ENCODE measurements around the gene SETBP1.

SETBP1 gene

GRCh38 chr18:44998360-44998759 is 317.7 kb downstream of the SETBP1 start:
- DNase-seq: no peak

GRCh38 chr18:45004546-45005080 is 323.9 kb downstream of the SETBP1 start:
- DNase-seq: no peak

DNA sequence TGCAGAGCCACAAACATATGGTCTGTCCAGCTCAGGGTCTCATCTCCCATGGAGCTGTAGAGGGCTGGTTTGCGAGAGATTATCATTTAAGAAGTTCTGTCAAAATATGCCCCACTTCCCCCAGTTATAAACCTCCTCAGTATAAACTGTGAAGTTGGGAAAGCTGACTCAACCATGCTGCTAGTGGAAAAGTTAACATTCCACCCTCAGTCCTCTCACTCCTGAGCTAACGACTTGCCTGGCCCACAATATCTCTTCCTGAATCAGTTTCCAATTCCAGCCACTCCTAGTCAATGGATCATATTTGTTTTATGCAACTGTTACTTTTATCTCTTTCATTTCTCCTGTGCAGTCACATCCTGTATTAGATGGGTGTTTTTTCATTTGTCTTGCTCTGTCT is 326.2 kb downstream of the SETBP1 start:
- no peak for DNase-seq

DNA sequence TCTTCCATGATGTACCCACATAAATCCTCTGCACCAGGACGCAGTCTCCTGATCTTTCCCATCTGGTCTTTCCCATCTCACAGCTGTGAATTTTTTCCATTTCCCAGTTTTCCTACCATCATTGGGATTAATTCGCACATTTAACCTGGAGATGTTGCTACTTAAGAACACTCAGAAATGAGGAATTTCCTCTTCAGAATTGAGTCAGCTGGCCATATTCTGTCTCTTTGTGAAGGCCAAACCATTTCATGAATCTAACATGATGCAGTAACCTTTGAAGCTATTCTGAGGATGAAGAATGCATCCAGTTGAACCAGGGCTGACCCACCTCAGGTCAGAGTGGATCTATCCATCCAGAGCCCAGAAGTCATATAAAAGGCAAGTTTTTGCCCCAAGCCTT is 326.8 kb downstream of the SETBP1 start:
- DNase-seq: no peak

- DNase-seq: no peak
Observed at GRCh38 chr18:45008694-45009413, 328.2 kb downstream of the SETBP1 start.

DNA sequence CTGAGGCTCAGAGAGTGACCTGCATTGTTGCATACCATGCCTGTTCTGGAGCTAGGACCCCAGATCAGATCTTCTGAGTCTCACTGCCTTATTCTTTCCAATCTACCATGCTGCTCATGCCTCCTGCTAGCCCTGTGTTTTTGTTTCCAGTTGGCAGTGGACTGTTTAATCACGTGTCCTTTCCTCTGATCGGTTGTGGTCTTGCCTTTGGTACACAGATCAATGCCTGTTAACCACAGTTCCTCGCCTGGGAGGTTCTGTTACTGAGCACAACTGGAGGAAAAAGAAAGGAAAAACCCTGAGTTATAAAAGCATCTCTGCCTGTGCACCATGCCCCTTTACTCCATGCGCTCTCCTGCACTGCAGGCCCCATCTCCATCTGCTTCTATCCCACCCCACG is 329.1 kb downstream of the SETBP1 start:
- DNase-seq: no peak

DNA sequence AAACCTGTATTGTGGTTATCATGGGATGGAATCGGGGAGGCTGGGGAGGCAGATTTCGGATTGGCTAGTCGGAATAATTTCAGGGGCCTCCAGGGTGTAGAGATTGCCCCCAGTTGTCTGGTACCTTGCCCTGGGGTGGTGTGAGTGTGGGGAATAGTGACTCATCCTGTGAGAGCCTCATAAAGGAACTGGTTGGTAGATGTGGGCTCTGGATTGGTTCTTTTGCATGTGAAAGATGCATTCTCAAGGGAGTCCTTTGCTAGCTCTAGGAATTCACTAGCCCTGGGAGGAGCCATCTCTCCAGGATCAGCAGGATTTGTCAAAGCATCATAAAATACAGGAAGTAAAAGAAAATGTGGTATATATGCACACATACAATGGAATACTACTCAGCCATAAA is 331.6 kb downstream of the SETBP1 start:
- no peak for DNase-seq

GRCh38 chr18:45014047-45014501 is 333.4 kb downstream of the SETBP1 start:
- no peak for DNase-seq

DNA sequence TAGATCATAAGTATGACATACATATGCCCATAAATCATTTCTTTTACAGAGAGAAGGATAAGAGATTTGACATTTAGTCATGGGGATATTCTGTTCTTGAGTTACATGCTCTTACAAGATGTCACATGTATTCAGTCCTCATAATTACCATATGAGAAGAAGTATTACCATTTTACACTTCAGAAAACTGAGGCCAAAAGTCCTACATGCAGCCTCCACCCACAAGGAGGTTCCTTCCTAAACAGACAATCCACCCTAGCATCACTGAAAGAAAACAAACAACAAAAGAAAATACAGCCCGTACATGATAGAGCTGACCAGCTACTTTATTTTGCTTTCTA is 335.1 kb downstream of the SETBP1 start:
- DNase-seq: no peak

GRCh38 chr18:45019469-45019868 is 338.8 kb downstream of the SETBP1 start:
- no peak for DNase-seq

GRCh38 chr18:45023519-45023918 is 342.8 kb downstream of the SETBP1 start:
- no peak for DNase-seq

GRCh38 chr18:45024357-45025088 is 343.8 kb downstream of the SETBP1 start:
- DNase-seq: no peak

- DNase-seq: no peak
Observed at GRCh38 chr18:45025089-45025450, 344.4 kb downstream of the SETBP1 start.

DNA sequence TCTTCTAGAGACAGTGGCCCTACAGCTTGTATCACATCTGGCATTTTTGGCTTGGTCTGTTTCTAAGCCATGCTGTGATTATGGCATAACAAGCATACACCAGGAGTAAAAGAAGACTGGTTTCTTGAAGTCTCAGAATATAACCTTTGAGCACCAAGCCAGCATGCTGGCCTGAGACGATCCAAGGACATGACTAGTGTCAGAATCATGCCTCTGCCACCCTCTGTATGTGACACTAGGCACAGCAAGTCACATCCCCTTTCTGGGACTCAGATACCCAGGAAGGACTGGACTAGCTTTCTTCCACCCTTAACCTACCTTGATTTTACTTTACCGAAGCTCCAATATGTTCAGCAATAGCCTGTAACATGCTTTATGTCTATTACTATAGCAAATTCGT is 345.5 kb downstream of the SETBP1 start:
- no peak for DNase-seq

- DNase-seq: no peak
Observed at GRCh38 chr18:45034179-45034578, 353.5 kb downstream of the SETBP1 start.

DNA sequence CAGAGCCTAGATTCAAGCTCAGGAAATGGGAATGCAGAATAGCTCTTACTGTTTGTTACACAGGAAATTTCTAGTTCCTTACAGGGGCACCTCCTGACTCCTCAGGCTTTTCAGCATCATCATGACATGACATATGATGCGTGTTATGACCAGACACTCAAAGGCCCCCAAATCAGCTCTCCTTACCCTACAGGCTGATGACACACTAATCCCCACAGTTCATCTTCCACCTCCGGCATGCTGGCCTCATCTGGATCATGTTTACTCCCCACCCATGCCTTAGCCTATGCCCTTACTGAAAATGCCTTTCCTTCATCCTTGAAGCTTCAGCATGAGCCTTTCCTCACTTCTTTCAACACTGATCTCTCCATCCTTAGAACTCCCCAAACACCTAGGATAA is 356.9 kb downstream of the SETBP1 start:
- DNase-seq: no peak

DNA sequence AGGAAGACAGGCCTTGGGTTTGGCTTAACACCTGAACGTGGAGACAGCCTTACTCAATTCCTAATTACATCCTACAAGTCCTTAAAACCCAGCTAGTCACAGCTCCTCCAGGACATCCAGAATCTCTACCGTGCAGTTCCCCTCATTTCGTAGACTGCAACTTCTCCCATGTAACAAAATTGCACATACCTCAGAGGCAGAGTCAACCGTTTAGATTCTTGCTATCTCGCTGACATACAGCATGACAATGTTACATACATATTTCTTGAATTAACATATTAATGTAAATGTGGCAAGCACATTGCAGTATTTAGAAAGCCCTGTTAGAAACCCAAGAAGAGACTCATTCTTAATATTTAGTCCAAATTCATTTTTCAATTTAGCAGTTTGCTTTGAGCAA is 358.7 kb downstream of the SETBP1 start:
- no peak for DNase-seq

DNA sequence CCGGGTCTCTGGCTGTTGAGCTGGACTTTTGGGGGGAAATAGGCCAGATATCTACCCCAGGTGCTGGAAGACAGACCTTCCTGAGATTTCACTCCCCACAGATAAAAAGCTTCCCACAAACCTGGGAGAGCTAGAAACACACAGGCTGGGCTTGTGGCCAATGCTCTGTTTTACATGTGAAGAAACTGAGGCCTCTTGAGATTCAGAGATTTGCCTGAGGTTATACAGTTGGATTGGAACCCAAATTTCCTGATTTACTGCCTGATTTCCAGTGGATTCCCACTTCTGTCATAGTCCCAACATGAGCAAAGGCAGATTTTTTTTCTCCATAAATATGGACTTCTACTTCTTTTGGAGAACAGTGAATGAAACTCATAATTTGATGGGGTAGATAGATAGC is 360.2 kb downstream of the SETBP1 start:
- no peak for DNase-seq

DNA sequence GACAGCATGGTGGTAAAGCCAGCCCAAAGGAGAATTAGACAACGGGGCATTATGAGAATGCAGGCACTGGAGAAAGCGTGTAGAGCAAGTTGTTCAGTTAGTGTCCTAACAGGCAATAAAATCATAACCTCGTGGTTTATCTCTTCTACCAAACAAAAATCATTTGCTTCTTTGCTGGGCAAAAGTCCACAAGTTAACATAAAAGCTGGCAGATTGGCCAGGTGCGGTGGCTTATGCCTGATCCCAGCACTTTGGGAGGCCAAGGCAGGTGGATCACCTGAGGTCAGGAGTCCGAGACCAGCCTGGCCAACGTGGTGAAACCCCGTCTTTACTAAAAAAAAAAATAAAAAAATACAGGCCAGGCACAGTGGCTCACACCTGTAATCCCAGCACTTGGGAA is 364.1 kb downstream of the SETBP1 start:
- DNase-seq: no peak

DNA sequence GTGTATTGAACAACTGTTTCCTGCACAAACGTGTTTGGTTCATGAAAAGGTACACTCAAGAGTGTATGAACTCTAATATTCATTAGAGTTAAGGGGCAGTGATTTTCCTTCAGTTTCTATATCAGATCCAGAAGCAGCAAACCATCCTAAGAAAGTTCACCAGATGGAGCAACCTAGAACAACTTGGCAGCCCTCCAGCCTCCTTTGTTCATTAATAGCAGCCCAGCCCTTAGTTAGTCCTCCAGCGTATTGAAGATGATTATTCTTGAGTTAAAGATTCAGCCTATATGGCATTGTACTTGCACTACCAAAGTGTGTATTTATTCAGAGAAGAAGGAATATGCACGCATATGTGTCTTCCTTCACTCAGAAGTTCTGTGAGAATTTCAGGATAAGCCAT is 365.5 kb downstream of the SETBP1 start:
- DNase-seq: no peak

DNA sequence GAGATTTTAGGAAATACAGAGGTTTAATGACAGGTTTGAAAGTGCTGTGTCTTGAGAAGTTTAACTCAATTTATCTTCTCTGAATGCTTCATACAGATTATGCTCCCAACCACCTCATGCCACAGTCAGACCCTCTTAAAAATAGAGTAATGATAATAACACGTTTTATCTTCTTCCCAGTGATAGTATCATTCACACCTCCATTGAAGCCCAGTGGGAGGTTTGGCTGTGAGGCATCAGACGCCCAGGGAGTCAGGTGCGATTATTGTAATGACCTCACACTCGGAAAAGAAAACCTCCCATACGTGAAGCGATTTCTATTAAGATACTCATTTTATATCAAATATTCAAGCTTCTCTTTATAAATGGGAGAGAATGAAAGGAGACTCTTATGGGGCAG is 366.3 kb downstream of the SETBP1 start:
- no peak for DNase-seq

DNA sequence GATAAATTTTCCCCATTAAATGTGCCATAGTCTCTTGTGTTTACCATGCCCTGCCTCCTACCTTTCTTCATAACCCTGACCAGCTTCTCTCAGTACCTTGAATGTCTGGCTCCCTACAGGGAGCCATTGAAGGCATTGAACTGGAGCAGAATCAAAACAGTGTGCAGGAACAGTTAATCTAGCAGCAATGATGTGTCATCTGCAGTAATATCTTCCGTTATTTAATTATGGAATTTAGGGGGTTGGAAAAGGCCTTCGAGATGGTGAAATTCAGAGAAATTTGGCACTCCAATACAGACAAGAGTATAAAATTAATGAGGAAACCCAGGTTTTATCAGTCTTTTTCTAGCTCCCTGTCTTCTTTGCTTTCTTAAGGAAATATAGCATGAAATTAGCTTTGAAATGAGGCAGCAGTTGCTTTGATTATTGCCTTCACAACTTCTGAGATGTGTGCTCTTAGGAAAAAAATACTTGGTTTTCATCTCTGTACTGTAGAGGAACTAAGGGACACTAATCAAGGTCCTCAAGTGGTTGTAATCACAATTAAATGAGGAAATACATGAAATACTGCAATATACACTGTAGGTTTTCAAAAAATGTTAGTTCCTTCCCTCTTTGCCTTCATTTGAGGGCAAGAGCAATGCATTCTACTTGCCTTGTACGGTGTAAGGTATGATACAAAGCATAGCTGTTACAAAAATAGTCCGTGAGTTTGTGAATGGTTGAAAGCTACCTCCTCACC is 369.1 kb downstream of the SETBP1 start:
- no peak for DNase-seq

GRCh38 chr18:45050712-45051601 is 370.3 kb downstream of the SETBP1 start:
- DNase-seq: no peak
